Hepatocyte (in vitro differentiated cells): Measurements from ENCODE around the gene PIGU. TPM values are rescaled to one million over a fixed set of nuclear protein-coding genes. Genes with fewer than 3 reads are reported as not detected.

Source experiments
- DNase-seq: peaks from one replicate; pipeline ENCODE4 v3.0.0-alpha.2; 2016; ENCODE audit warnings: low spot score
- H2AFZ ChIP-seq: fragments of 200-600 bp; sonication (generic); 2 replicates; pipeline ENCODE4 v1.6.0; 2016; ENCODE audit warnings: antibody characterized with exemption, mild to moderate bottlenecking
- H3K27ac ChIP-seq: fragments of 200-600 bp; sonication (generic); 2 replicates; pipeline ENCODE4 v1.5.1; 2016; ENCODE audit warnings: mild to moderate bottlenecking
- H3K27me3 ChIP-seq: fragments of 200-600 bp; sonication (generic); 2 replicates; pipeline ENCODE4 v1.6.1; 2016
- H3K36me3 ChIP-seq: fragments of 200-600 bp; sonication (generic); replicated peaks from 2 replicates; pipeline ENCODE4 v1.5.1; 2016; ENCODE audit warnings: low read depth; ENCODE audit not compliant: insufficient read depth
- H3K4me1 ChIP-seq: fragments of 200-600 bp; sonication (generic); 2 replicates; pipeline ENCODE4 v1.5.1; 2016; ENCODE audit warnings: mild to moderate bottlenecking, moderate library complexity; ENCODE audit not compliant: insufficient read depth
- H3K4me2 ChIP-seq: fragments of 200-600 bp; sonication (generic); 2 replicates; pipeline ENCODE4 v1.6.0; 2016
- H3K4me3 ChIP-seq: fragments of 200-600 bp; sonication (generic); 2 replicates; pipeline ENCODE4 v1.5.1; 2016; ENCODE audit warnings: mild to moderate bottlenecking
- H3K79me2 ChIP-seq: fragments of 200-600 bp; sonication (generic); 2 replicates; pipeline ENCODE4 v1.6.0; 2017; ENCODE audit warnings: mild to moderate bottlenecking
- H3K9me2 ChIP-seq: fragments of 200-600 bp; sonication (generic); replicated peaks from 2 replicates; pipeline ENCODE4 v1.6.0; 2017; ENCODE audit warnings: mild to moderate bottlenecking; ENCODE audit not compliant: insufficient read depth
- H3K9me3 ChIP-seq: fragments of 200-600 bp; sonication (generic); 2 replicates; pipeline ENCODE4 v1.5.1; 2016; ENCODE audit warnings: low read depth, mild to moderate bottlenecking
- H4K20me1 ChIP-seq: fragments of 200-600 bp; sonication (generic); 2 replicates; pipeline ENCODE4 v1.6.0; 2016; ENCODE audit warnings: mild to moderate bottlenecking; ENCODE audit not compliant: insufficient read depth, poor library complexity, severe bottlenecking
- EZH2 ChIP-seq: fragments of 200-600 bp; sonication (generic); IDR thresholded peaks from 2 replicates; pipeline ENCODE4 v1.6.1; 2016; ENCODE audit warnings: antibody characterized with exemption, mild to moderate bottlenecking, borderline replicate concordance
- EZH2phosphoT487 ChIP-seq: fragments of 200-600 bp; sonication (generic); IDR thresholded peaks from one replicate; pipeline ENCODE4 v1.6.1; 2018; ENCODE audit warnings: antibody characterized with exemption, mild to moderate bottlenecking, low read depth, moderate library complexity; ENCODE audit not compliant: unreplicated experiment, severe bottlenecking
- WGBS: methylation state at CpG from one replicate; pipeline ENCODE4 v1.1.6; 2016; ENCODE audit warnings: low lambda C conversion rate; ENCODE audit errors: missing lambda C conversion rate; 5-methylcytosine and 5-hydroxymethylcytosine counted together
- polyA plus RNA-seq: library from polyadenylated mRNA; unstranded; fragments of >200 nt; fragmentation: Nextera tagmentation; extraction: Ambion mirVana; gene quantifications from 2 replicates; pipeline ENCODE4 v1.2.1, GENCODE V29; 2016
- total RNA-seq: library from RNA; depleted of rRNA; stranded (reverse); fragments of >200 nt; gene quantifications from 2 replicates; pipeline ENCODE4 v1.2.3, GENCODE V29; 2014
- TF ChIP-seq, protein P1 (sequence below): fragments of 200-600 bp; sonication (generic); IDR thresholded peaks from 2 replicates; pipeline ENCODE4 v1.5.1; 2016; ENCODE audit warnings: antibody characterized with exemption, mild to moderate bottlenecking; ENCODE audit not compliant: poor library complexity

The PIGU gene
- total and polyA plus RNA-seq, 2 experiments from 2014 or later: 19.3 to 31.5 TPM

DNA sequence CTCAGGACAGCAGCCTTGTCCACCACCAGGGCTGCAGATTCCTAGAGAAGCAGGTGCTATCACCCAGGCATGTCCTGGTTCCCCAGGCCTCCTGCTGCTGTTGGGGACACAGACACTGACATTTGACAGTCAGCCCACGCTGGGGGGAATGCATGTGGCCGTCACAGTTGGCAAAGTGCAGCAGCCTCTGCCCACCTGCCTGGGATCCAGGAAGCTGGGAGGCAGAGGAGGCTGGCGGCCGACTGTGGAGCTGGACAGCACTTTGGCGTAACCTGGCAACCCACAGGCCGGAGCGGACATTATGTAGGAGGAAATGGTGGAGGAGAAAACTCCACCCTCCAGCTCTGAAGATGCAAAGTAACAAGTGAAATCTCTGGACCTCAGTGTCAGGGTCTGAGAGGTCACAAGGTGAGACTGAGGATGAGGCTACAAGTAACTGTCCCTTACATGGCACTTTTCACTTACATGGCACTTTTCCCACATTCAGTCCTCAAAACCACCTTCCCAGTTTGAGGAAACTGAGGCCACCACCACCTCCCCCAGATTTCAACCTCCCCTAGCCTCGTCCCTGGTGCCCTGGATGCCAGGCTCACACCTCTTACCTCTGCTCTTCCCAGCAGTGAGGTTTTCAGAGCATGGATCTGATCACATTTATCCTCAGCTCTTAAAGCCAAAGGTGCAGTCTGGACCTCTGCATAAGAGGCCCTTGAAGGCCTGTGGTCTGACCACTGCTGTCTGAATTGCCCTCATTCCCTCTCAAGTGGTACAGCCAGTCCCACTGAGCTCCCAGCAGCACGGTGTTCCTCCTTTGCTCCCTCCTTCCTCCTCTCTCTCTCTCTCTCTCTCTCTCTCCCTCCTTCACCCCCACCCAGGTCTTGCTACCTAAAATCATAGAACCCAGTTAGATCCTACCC lies 109.7 kb downstream of the PIGU start:
- Histone ChIP-seq H3K9me3 (no peaks in the 10 kb centered on the region), H3K4me1 (no peaks in the 10 kb centered on the region), H3K4me2 (no peak overlapping the region), H3K79me2 (no peaks in the 10 kb centered on the region), H3K27ac (no peak overlapping the region), H3K36me3 (no peaks in the 10 kb centered on the region), H3K9me2 (no peaks in the 10 kb centered on the region), H3K27me3 (no peaks in the 10 kb centered on the region), H3K4me3 (no peak overlapping the region), H2AFZ (no peak overlapping the region), H4K20me1 (no peaks in the 10 kb centered on the region)
- WGBS: 92% methylated on average over 9 of the region's 9 CpGs
- DNase-seq: no peak
- TF ChIP-seq EZH2: no peak
- TF ChIP-seq EZH2phosphoT487: no peak
- TF ChIP-seq, protein P1, sequence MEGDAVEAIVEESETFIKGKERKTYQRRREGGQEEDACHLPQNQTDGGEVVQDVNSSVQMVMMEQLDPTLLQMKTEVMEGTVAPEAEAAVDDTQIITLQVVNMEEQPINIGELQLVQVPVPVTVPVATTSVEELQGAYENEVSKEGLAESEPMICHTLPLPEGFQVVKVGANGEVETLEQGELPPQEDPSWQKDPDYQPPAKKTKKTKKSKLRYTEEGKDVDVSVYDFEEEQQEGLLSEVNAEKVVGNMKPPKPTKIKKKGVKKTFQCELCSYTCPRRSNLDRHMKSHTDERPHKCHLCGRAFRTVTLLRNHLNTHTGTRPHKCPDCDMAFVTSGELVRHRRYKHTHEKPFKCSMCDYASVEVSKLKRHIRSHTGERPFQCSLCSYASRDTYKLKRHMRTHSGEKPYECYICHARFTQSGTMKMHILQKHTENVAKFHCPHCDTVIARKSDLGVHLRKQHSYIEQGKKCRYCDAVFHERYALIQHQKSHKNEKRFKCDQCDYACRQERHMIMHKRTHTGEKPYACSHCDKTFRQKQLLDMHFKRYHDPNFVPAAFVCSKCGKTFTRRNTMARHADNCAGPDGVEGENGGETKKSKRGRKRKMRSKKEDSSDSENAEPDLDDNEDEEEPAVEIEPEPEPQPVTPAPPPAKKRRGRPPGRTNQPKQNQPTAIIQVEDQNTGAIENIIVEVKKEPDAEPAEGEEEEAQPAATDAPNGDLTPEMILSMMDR: no peak

DNA sequence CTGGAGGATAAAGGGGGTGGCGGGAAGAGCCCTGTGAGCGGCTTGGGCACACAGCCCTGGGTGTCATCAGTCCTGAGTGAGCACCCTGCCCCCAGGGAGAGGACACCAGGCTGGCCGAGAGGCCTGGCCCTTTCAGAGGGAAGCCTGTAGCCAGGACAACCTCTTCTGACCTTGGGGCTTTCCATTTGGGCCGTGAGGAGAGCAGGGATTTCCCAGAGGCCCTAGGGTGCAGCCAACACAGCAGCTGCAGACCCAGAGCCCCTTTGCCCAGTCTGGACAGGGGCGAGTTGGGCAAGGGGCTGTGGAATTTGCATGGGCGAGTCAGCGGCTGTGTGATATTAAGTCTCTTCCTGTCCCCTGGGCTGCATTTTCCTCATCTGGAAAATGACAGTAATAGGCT lies 112.1 kb downstream of the PIGU start:
- H3K9me3 ChIP-seq: no peaks in the 10 kb centered on the region
- H3K79me2 ChIP-seq: no peaks in the 10 kb centered on the region
- TF ChIP-seq, protein P1: no peak
- TF ChIP-seq EZH2phosphoT487 (no peak), EZH2 (no peak)
- H3K9me2 ChIP-seq: no peaks in the 10 kb centered on the region
- WGBS: 90% methylated on average over 7 of the region's 7 CpGs
- H3K4me2 ChIP-seq: no peak overlapping the region
- no peaks in the 10 kb centered on the region for H3K4me1 ChIP-seq
- no peaks in the 10 kb centered on the region for H3K36me3 ChIP-seq
- H3K4me3 ChIP-seq: no peak overlapping the region
- H3K27ac ChIP-seq: no peak overlapping the region
- no peak for DNase-seq
- no peaks in the 10 kb centered on the region for H3K27me3 ChIP-seq
- H4K20me1 ChIP-seq: no peaks in the 10 kb centered on the region
- H2AFZ ChIP-seq: no peak overlapping the region

DNA sequence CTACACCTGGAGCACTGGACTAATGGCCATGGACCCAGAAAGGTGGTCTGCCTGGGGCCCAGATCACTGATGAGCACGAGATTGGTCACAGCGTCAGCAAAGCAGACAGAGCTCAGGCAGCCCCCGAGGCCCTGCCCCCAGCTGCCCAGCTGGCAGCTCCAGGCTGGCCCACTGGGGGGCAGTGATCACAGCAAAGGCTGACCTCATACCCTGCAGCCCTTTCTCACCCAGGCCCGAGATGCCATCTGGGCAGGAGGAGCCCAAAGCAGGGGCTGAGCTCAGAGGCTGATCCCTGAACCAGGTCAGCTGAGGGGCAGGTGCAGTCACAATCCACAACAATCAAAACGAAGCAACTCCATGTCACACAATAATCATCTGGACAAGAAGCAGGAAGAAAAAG lies 114.3 kb downstream of the PIGU start:
- Histone ChIP-seq H3K27ac (no peak overlapping the region), H4K20me1 (no peaks in the 10 kb centered on the region), H3K4me2 (no peak overlapping the region), H3K79me2 (no peaks in the 10 kb centered on the region), H2AFZ (no peak overlapping the region), H3K4me1 (peaks cover 5% of the 10 kb centered on the region), H3K9me2 (no peaks in the 10 kb centered on the region), H3K9me3 (no peaks in the 10 kb centered on the region), H3K27me3 (no peaks in the 10 kb centered on the region), H3K4me3 (no peak overlapping the region), H3K36me3 (no peaks in the 10 kb centered on the region)
- TF ChIP-seq, protein P1: peak; percentile 27
- TF ChIP-seq EZH2phosphoT487 (no peak), EZH2 (no peak)
- no peak for DNase-seq
- WGBS: 68% methylated on average over 5 of the region's 5 CpGs
